Tibial nerve (tissue), 3 donors: ENCODE results near the gene MEGF6.

Source experiments
- CTCF ChIP-seq, 5 experiments: fragments of 200-600 bp in 3 of 5; fragments of 450-650 bp in 2 of 5; sonication (generic) in 3 of 5; IDR thresholded peaks; one replicate each; pipeline ENCODE4 v1.5.1; 2016 to 2019; ENCODE audit warnings: antibody characterized with exemption in 5 of 5, mild to moderate bottlenecking in 3 of 5, moderate library complexity in 2 of 5
- POLR2A ChIP-seq, 2 donors: fragments of 450-650 bp; IDR thresholded peaks; one replicate each; pipeline ENCODE4 v1.6.1; 2017; ENCODE audit warnings: antibody characterized with exemption in 2 of 2, mild to moderate bottlenecking in 2 of 2, moderate library complexity in 2 of 2

- TF ChIP-seq CTCF (IDR thresholded peaks at IDR 0.05), result no peak
- no peak for TF ChIP-seq POLR2A (IDR thresholded peaks at IDR 0.05)
Observed at GRCh38 chr1:3636080-3636479, 24.8 kb upstream of the MEGF6 start.
